ENCODE measurements around the gene NFATC2.

- no peak for TF ChIP-seq CTCF (IDR thresholded peaks at IDR 0.05; ENCODE audit: poor library complexity, severe bottlenecking)
- TF ChIP-seq REST (IDR thresholded peaks at IDR 0.05; ENCODE audit: borderline replicate concordance) = no peak
- no peak for TF ChIP-seq RAD21 (conservative IDR thresholded peaks at IDR 0.05)
These were observed 21.2 kb upstream of the NFATC2 start for GRCh38 chr20:51563486-51564332.
